GM21447 (cell line): ENCODE data around the gene MUS81.

Experiments
- ATAC-seq: cut with Tn5 transposase; IDR thresholded peaks from one replicate; pipeline ENCODE4 v1.9.1; 2021; ENCODE audit not compliant: unreplicated experiment

Gene MUS81

DNA sequence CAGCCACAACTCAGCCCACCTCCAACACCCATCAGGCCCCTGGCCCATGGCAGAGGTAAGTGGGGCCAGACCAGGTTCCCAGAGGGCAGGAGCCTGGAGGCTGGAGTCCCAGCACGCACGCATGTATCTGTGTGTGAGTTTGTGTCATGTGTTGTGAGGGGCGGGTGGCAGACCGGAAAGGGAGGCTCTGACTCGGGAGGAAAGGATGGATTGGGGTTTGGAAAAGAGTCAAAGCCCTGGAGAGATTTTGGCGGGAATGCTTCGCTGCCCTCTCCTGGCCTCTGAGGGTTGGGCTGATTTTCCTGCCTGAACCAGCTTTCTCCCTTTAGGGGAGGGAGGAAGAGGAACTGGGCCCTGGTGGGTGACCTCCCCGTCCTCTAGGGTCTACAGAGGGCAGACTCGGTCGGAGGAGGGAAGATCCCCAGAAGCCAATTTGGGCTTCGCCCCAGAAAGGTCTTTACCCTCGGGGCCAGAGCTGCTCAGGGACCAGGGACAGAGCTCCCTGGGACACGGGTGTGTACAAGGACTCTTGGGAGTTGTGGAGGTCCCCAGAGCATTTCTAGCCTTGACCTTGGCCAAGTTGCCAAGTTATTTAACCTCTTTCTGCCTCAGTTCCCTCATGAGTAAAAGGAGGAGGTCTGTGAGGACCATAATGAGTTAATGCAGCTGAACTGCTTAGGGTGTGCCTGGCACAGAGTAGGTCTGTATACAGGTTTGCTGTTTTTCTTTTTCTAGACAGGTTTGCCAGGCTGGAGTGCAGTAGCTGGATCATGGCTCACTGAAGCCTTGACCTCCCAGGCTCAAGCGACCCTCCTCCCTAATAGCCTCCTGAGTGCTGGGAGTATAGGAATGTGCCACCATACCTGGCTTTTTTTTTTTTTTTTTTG is 51.7 kb downstream of the MUS81 start:
- no peak for ATAC-seq

DNA sequence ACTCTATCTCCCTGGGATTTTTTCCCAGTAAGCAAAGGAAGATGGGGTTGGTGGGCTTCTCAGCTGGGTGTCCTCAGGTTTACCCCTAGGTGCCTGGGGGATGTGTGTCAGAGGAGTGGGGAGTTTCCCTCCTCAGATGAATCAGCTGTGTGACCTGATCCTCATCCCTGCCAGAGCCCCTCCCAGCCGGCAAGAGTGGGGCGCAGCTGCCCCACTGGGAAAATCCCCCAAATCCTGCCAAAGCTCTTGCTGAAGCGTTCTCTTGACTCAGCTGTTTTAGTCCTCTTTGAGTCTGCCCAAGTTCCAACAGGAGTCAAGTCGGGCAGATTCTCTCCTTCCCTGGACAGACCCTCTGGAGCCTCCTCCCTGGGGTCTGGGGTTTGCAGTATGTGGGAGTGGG is 52.6 kb downstream of the MUS81 start:
- ATAC-seq = no peak

DNA sequence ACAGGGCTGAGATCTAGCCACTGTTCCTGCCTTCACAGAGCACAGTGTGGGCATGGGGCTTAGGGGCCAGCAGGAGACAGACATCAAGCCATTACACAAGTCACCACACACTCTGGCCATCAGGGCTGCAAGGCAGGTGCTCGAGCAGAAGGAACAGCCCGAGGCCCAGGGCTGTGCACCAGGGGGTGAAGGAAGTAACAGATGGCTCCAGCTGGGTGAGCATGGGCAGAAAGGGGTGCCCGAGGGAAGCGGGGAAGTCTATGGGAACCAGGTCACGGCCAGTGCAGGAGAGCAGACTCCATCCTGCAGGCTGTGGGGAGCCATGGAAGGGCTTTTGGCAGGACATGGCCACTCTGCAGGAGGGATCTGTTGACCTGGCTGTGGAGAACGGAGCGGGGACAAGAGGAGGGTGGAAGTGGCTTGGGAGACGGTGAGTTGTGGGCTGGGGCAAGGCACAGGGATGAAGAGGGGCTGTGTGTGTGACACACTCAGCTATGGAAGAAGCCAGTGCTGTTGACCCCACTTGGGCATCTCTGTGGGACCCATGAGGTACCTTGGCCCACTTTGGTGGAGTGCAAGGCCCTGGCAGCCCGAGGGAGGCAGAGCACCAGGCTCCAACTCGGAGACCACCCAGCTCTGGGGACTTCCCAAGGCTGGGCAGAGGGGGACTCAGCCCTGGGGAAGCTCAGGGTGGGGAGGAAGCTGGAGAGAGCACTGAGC is 55.0 kb downstream of the MUS81 start:
- no peak for ATAC-seq

DNA sequence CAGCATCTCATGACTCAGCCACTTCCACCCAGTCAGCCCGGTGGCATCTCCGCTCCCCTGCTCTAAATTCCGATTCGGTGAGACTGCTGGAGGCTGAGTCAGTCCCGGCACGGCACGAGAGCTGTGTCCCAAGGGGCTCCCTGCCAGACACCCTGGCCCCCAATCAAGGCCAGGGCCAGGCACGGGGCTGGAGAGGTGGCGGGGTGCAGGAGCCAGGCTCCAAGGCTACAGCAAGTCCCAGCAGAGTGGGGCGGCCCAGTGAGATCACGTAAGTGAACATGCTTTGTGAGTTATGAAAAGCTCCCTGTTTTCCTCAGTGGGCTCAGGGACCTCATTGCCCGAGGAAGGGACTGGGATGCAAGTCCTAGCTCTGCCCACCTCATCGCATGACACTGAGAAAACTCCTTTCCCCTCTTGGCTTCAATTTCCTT is 55.6 kb downstream of the MUS81 start:
- no peak for ATAC-seq
